ENCODE results near the gene CELF4. TPM values are rescaled to one million over a fixed set of nuclear protein-coding genes. Genes with fewer than 3 reads are reported as not detected.

CELF4 gene
- total and polyA plus RNA-seq, 2 of the 4 experiments (the other 2 are of a cell fraction), result not detected

GRCh38 chr18:37249171-37249886 lies 316.3 kb downstream of the CELF4 start:
- H3K4me3 ChIP-seq (ENCODE audit: insufficient read depth, low read depth, low read length), result no peak overlapping the region
- in situ Hi-C loops (cut with MboI; ENCODE audit: low sequenced_read_pairs), result no loop called here

More at GRCh38 chr18:37249171-37249886, 316.3 kb downstream of the CELF4 start:
- H4K8ac ChIP-seq (ENCODE audit: low read depth in 2 of 2, low read length in 2 of 2), result no peak overlapping the region
- H4K20me1 ChIP-seq (ENCODE audit: insufficient read depth, low read length), result no peaks in the 10 kb centered on the region
- H2AK5ac ChIP-seq (ENCODE audit: low read depth, low read length), result no peak overlapping the region
- no peak overlapping the region for H2BK5ac ChIP-seq (ENCODE audit: low read depth, low read length, poor library complexity, severe bottlenecking)
- H4K5ac ChIP-seq (ENCODE audit: low read depth, low read length), result no peak overlapping the region
- H2BK20ac ChIP-seq (ENCODE audit: low read depth, low read length), result no peak overlapping the region
- no peak overlapping the region for H2BK120ac ChIP-seq (ENCODE audit: low read depth, low read length)
- CTCF ChIA-PET, result no interaction called here
- H3K4ac ChIP-seq (ENCODE audit: low read depth, low read length), result no peak overlapping the region
- no peaks in the 10 kb centered on the region for H3K36me3 ChIP-seq (ENCODE audit: control insufficient read depth, insufficient read depth, low read length)
- no peak overlapping the region for H3K18ac ChIP-seq (ENCODE audit: low read depth, low read length)
- intact Hi-C loops (cut with micrococcal nuclease), result no loop called here
- ATAC-seq (ENCODE audit: low read depth) (no peak), DNase-seq (no peak)
- no peak overlapping the region for H2AFZ ChIP-seq (replicated peaks; ENCODE audit: low read length, poor library complexity)
- H3K23ac ChIP-seq (ENCODE audit: low read depth, low read length), result no peak overlapping the region
- H3K9me3 ChIP-seq (ENCODE audit: control insufficient read depth, insufficient read depth, low read length), result no peaks in the 10 kb centered on the region
- no peak overlapping the region for H4K91ac ChIP-seq (ENCODE audit: insufficient read depth, low read depth, low read length)
- H3K9ac ChIP-seq (ENCODE audit: low read depth, low read length), result no peak overlapping the region
- no peak overlapping the region for H2BK15ac ChIP-seq (ENCODE audit: low read depth, low read length)
- dilution Hi-C loops (cut with HindIII; ENCODE audit: low sequenced_read_pairs, unreplicated experiment), result no loop called here
- H3K14ac ChIP-seq (replicated peaks; ENCODE audit: low read depth, low read length), result no peak overlapping the region
- POLR2A ChIA-PET (ENCODE audit: unreplicated experiment), result no interaction called here
- H3K4me1 ChIP-seq (ENCODE audit: control insufficient read depth, insufficient read depth, low read length), result no peaks in the 10 kb centered on the region
- BruUV-seq (replicated peaks), result no TSS peak
- H3K27me3 ChIP-seq (ENCODE audit: control insufficient read depth, insufficient read depth, low read length), result peaks cover 38% of the 10 kb centered on the region
- no peak overlapping the region for H2AK9ac ChIP-seq (replicated peaks; ENCODE audit: low read depth, low read length, poor library complexity)
- no peaks in the 10 kb centered on the region for H3K79me1 ChIP-seq (ENCODE audit: low read depth in 1 of 2, low read length in 2 of 2)
- TF ChIP-seq POLR2A (IDR thresholded peaks at IDR 0.05; ENCODE audit: low read depth, low read length), result no peak
- no peak for TF ChIP-seq MAFK (IDR thresholded peaks at IDR 0.05; ENCODE audit: low read depth, low read length)
- TF ChIP-seq CEBPB (IDR thresholded peaks at IDR 0.05; ENCODE audit: low read depth, low read length), result no peak
- no peak for TF ChIP-seq CHD1 (IDR thresholded peaks at IDR 0.05; ENCODE audit: low read depth, low read length)
- no peak for TF ChIP-seq RFX5 (IDR thresholded peaks at IDR 0.05; ENCODE audit: low read depth, low read length)
- no peak for TF ChIP-seq MXI1 (IDR thresholded peaks at IDR 0.05; ENCODE audit: borderline replicate concordance, low read depth, low read length)
- no peak for TF ChIP-seq MAZ (IDR thresholded peaks at IDR 0.05; ENCODE audit: borderline replicate concordance, low read depth, low read length)
- no peak for TF ChIP-seq FOS (IDR thresholded peaks at IDR 0.05; ENCODE audit: low read depth, low read length)
- TF ChIP-seq NFE2L2 (IDR thresholded peaks at IDR 0.05; ENCODE audit: low read depth, low read length), result no peak
- H3K56ac ChIP-seq (ENCODE audit: extremely low read depth, insufficient read depth, low read length), result no peak overlapping the region
- no peaks in the 10 kb centered on the region for H3K9me1 ChIP-seq (ENCODE audit: insufficient read depth, low read length)
- no peak overlapping the region for H3K4me2 ChIP-seq (ENCODE audit: low read depth, low read length)
- 62% methylated on average over 5 of the region's 11 CpGs; no CpG with 5 or more reads in 1 of the 2 experiments for WGBS, 2 experiments (ENCODE audit: extremely low coverage in 2 of 2, insufficient read length in 1 of 2)
- no peak overlapping the region for H3K27ac ChIP-seq (ENCODE audit: insufficient read depth, low read length)
